Panc1 (cell line): Measurements from ENCODE around the gene TNRC6C.

ENCODE experiments used
- POLR2AphosphoS5 ChIP-seq: IDR thresholded peaks from 2 replicates; pipeline ENCODE4 v1.6.1; 2012; ENCODE audit warnings: mild to moderate bottlenecking, low read depth, low read length, moderate library complexity
- SIN3A ChIP-seq: IDR thresholded peaks from 2 replicates; pipeline ENCODE4 v1.6.1; 2012; ENCODE audit warnings: low read depth, mild to moderate bottlenecking, low read length, moderate library complexity, borderline replicate concordance; ENCODE audit not compliant: insufficient read depth
- TCF7L2 ChIP-seq: IDR thresholded peaks from 2 replicates; pipeline ENCODE4 v1.6.1; 2011; ENCODE audit warnings: mild to moderate bottlenecking, low read depth, low read length, inconsistent platforms
- TF ChIP-seq, protein P1 (sequence below): fragments of 450-650 bp; IDR thresholded peaks from 2 replicates; pipeline ENCODE4 v1.5.1; 2017; ENCODE audit warnings: mild to moderate bottlenecking
- TF ChIP-seq, protein P2 (sequence below), 2 experiments: IDR thresholded peaks; 2 replicates each; pipeline ENCODE4 v1.6.1; 2011 to 2012; ENCODE audit warnings: low read depth in 2 of 2, control low read depth in 1 of 2, low read length in 1 of 2, mild to moderate bottlenecking in 1 of 2, moderate library complexity in 1 of 2; ENCODE audit not compliant: insufficient read depth in 1 of 2

DNA sequence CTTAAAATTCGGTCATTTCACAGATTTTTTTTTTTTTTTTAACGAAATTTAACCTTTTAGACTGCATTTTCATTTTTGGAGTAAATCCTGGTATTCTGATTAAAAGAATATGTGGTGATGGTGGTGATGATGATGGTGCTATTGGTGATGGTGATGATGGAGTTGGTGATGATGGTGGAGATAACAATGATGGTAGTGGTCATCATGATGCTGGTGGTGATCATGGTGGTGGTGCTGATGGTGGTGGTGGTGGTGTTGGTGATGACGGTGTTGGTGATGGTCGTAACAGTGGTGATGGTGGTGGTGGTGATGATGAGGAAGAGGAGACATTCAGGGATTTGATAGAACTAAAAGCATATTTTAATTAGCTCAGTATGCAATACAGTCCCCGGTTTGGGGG lies 84.0 kb downstream of the TNRC6C start:
- TF ChIP-seq, protein P1, sequence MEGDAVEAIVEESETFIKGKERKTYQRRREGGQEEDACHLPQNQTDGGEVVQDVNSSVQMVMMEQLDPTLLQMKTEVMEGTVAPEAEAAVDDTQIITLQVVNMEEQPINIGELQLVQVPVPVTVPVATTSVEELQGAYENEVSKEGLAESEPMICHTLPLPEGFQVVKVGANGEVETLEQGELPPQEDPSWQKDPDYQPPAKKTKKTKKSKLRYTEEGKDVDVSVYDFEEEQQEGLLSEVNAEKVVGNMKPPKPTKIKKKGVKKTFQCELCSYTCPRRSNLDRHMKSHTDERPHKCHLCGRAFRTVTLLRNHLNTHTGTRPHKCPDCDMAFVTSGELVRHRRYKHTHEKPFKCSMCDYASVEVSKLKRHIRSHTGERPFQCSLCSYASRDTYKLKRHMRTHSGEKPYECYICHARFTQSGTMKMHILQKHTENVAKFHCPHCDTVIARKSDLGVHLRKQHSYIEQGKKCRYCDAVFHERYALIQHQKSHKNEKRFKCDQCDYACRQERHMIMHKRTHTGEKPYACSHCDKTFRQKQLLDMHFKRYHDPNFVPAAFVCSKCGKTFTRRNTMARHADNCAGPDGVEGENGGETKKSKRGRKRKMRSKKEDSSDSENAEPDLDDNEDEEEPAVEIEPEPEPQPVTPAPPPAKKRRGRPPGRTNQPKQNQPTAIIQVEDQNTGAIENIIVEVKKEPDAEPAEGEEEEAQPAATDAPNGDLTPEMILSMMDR: no peak
- TF ChIP-seq SIN3A (no peak), TCF7L2 (no peak), POLR2AphosphoS5 (no peak)
- TF ChIP-seq, protein P2, sequence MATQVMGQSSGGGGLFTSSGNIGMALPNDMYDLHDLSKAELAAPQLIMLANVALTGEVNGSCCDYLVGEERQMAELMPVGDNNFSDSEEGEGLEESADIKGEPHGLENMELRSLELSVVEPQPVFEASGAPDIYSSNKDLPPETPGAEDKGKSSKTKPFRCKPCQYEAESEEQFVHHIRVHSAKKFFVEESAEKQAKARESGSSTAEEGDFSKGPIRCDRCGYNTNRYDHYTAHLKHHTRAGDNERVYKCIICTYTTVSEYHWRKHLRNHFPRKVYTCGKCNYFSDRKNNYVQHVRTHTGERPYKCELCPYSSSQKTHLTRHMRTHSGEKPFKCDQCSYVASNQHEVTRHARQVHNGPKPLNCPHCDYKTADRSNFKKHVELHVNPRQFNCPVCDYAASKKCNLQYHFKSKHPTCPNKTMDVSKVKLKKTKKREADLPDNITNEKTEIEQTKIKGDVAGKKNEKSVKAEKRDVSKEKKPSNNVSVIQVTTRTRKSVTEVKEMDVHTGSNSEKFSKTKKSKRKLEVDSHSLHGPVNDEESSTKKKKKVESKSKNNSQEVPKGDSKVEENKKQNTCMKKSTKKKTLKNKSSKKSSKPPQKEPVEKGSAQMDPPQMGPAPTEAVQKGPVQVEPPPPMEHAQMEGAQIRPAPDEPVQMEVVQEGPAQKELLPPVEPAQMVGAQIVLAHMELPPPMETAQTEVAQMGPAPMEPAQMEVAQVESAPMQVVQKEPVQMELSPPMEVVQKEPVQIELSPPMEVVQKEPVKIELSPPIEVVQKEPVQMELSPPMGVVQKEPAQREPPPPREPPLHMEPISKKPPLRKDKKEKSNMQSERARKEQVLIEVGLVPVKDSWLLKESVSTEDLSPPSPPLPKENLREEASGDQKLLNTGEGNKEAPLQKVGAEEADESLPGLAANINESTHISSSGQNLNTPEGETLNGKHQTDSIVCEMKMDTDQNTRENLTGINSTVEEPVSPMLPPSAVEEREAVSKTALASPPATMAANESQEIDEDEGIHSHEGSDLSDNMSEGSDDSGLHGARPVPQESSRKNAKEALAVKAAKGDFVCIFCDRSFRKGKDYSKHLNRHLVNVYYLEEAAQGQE (IDR thresholded peaks at IDR 0.05; ENCODE audit: insufficient read depth in 1 of 2, low read depth in 2 of 2, low read length in 1 of 2): no peak
